ENCODE measurements around the gene C20orf173.

GRCh38 chr20:35514371-35514932 is 15.0 kb downstream of the C20orf173 start:
- no peak for TF ChIP-seq CTCF (IDR thresholded peaks at IDR 0.05)
- TF ChIP-seq POLR2A (IDR thresholded peaks at IDR 0.05): no peak
- no peak for TF ChIP-seq POLR2AphosphoS5 (IDR thresholded peaks at IDR 0.05)
